Ovary (tissue), 9 donors: Measurements from ENCODE around the gene ANGPTL2. TPM values are rescaled to one million over a fixed set of nuclear protein-coding genes. Genes with fewer than 3 reads are reported as not detected.
A peak's percentile ranks its signal among the peaks of the same experiment; 100 is the strongest.

ENCODE experiments used
- DNase-seq, 5 donors: peaks; one replicate each; pipeline ENCODE4 v3.0.0-alpha.2; 2019 to 2020
- H3K27ac ChIP-seq, 2 donors: fragments of 200-600 bp; one replicate each; pipeline versions ENCODE4 v1.5.1 to v1.8.0; 2019 to 2022
- H3K27me3 ChIP-seq: fragments of 200-600 bp; one replicate; pipeline ENCODE4 v1.8.0; 2022
- H3K36me3 ChIP-seq: fragments of 200-600 bp; sonication (generic); one replicate; pipeline ENCODE4 v1.5.1; 2019
- H3K4me1 ChIP-seq: one replicate; pipeline ENCODE4 v1.8.1; 2013; ENCODE audit warnings: mild to moderate bottlenecking, moderate library complexity; ENCODE audit not compliant: insufficient read depth
- H3K4me3 ChIP-seq: fragments of 200-600 bp; sonication (generic); one replicate; pipeline ENCODE4 v1.5.1; 2017
- H3K9me3 ChIP-seq, 2 donors: fragments of 200-600 bp in 1 of 2; sonication (generic) in 1 of 2; one replicate each; pipeline versions ENCODE4 v1.5.1 to v1.8.1; 2013 to 2019; ENCODE audit warnings: mild to moderate bottlenecking in 1 of 2, moderate library complexity in 1 of 2
- EP300 ChIP-seq: sonication (generic); formaldehyde crosslinking; IDR thresholded peaks from one replicate; pipeline ENCODE4 v1.6.1; 2017; ENCODE audit warnings: antibody characterized with exemption
- POLR2A ChIP-seq: fragments of 450-650 bp; IDR thresholded peaks from one replicate; pipeline ENCODE4 v1.6.1; 2017; ENCODE audit warnings: antibody characterized with exemption, mild to moderate bottlenecking, moderate library complexity
- WGBS, 3 donors: extraction: QIAGEN DNeasy Blood & Tissue Kit in 1 of 3; methylation state at CpG; one replicate each; pipeline versions ENCODE4 v1.1.5 to v1.1.7; 2013 to 2017; 5-methylcytosine and 5-hydroxymethylcytosine counted together
- intact Hi-C, 4 donors: fragments of 100-400 bp; cut with DNase I; formaldehyde crosslinking; loops; one replicate each; pipeline versions ENCODE4 v1.11.0 to v1.15.1; 2022 to 2023
- polyA plus RNA-seq, 2 donors: library from polyadenylated mRNA; stranded (reverse); fragments of 200-250 nt in 1 of 2; fragments of 350-450 nt in 1 of 2; fragmentation: Illumina TruSeq in 1 of 2; extraction: RNeasy Lipid Tissue Mini Kit (QIAGEN cat#74804) in 1 of 2; gene quantifications; one replicate each; pipeline ENCODE4 v1.2.3, GENCODE V29; 2013 to 2014
- total RNA-seq, 7 donors: library from RNA; depleted of rRNA in 2 of 7; stranded (reverse); fragments of >200 nt in 2 of 7; fragmentation: NEBNext Ultra II Directional in 3 of 7; extraction: Animal tissue kit (Norgen Biotek cat#: 25700) in 3 of 7; gene quantifications; one replicate each; pipeline versions ENCODE4 v1.1.0 to v1.2.4, GENCODE V29; 2016 to 2023
- TF ChIP-seq, protein P1 (sequence below), 3 donors: fragments of 450-650 bp in 2 of 3; fragments of 200-600 bp in 1 of 3; IDR thresholded peaks; one replicate each; pipeline versions ENCODE4 v1.5.1 to v1.8.0; 2016 to 2022; ENCODE audit warnings: antibody characterized with exemption in 3 of 3, mild to moderate bottlenecking in 1 of 3
- donor health status: DM: no; HTN: no; CAD: no; lungs with moderate emphysema.
- donor health status: DM: no; HTN: no; CAD: no.
- donor health status: Bipolar disorder and iron deficiency.
- donor health status: DM: yes; HTN: yes; CAD: no.
- donor health status: DM: no; HTN: no; CAD: no.
- donor health status: DM: yes; HTN: yes; CAD: no.

ANGPTL2 gene
- total and polyA plus RNA-seq, 9 donors = 9.8 to 114 (median 64.1) TPM

DNA sequence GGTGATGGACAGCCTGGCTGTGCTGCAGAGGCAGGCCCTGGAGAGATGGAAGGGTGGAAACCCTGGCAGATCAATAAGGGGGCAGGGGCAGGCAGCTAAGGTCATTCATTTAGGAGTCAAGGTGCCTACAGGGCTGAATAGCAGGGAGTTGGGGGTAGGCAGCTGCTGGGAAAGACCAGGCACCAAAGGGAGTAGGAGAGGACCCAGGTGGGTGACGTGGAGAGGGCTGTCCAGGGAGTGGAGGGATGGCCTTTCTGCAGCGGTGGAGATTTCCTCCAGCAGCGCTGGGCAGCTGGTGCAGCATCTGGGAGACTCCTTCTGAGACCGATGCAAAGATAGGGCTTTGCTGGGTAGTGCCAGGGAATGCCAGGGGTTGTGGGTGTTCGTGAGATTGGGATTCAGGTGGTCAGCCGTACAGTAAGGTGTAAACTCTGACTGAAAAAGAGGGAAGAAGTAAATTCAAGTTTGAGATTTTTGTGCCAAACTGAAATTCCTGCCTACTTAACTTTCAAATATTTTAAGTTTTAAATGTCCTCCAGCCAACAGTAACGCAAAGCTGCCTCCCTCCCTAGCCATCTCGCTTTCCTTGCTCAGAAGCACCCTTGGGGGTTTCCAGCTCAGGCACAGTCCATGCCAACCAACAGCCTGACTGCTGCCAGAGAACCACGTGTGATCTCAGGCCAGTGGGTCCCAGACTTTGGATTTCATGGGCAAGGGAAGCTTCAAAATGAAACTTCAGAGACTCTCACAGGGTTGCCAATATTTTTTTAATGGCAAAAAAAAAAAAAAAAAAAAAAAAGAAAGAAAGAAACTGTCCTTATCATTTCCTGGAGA, 18.6 kb upstream of the ANGPTL2 start:
- intact Hi-C loops = no loop called here
- no peak overlapping the region for H3K27ac ChIP-seq
- TF ChIP-seq, protein P1, sequence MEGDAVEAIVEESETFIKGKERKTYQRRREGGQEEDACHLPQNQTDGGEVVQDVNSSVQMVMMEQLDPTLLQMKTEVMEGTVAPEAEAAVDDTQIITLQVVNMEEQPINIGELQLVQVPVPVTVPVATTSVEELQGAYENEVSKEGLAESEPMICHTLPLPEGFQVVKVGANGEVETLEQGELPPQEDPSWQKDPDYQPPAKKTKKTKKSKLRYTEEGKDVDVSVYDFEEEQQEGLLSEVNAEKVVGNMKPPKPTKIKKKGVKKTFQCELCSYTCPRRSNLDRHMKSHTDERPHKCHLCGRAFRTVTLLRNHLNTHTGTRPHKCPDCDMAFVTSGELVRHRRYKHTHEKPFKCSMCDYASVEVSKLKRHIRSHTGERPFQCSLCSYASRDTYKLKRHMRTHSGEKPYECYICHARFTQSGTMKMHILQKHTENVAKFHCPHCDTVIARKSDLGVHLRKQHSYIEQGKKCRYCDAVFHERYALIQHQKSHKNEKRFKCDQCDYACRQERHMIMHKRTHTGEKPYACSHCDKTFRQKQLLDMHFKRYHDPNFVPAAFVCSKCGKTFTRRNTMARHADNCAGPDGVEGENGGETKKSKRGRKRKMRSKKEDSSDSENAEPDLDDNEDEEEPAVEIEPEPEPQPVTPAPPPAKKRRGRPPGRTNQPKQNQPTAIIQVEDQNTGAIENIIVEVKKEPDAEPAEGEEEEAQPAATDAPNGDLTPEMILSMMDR (IDR thresholded peaks at IDR 0.05) = no peak
- TF ChIP-seq POLR2A = no peak
- no peak for TF ChIP-seq EP300
- H3K4me3 ChIP-seq = no peak overlapping the region
- no peaks in the 10 kb centered on the region for H3K9me3 ChIP-seq
- no peaks in the 10 kb centered on the region for H3K36me3 ChIP-seq
- WGBS, 3 donors = 41 to 56% (median 44%) methylated on average over 9 of the region's 9 CpGs
- no peaks in the 10 kb centered on the region for H3K27me3 ChIP-seq
- peak; percentile 11 to 37 (median 21) for DNase-seq
- H3K4me1 ChIP-seq = peaks cover 7% of the 10 kb centered on the region

DNA sequence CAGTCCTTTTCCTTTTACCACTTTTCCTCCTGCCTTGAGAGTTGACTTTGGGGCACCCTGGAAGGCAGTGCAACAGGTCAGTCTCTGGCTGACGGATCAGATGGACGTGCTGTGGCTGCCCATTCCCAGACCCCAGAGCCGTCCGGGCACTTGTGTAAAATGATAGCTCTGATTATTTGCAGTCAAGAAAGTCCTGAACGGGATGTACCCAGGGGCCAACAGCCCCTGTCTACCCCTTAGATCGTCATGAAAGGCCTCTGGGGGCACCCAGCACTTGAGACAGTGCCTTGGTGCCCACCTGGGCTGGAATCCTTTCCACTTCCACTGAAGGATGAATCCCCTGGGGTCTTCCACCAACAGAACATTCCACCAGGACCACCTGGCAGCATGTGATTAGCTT, 17.7 kb upstream of the ANGPTL2 start:
- no peaks in the 10 kb centered on the region for H3K9me3 ChIP-seq
- H3K36me3 ChIP-seq = no peaks in the 10 kb centered on the region
- H3K27me3 ChIP-seq = no peaks in the 10 kb centered on the region
- peaks cover 8% of the 10 kb centered on the region for H3K4me1 ChIP-seq
- no peak overlapping the region for H3K27ac ChIP-seq
- WGBS, 3 donors = 95% methylated on average over 6 of the region's 6 CpGs
- TF ChIP-seq, protein P1 (IDR thresholded peaks at IDR 0.05) = no peak
- TF ChIP-seq EP300 = no peak
- TF ChIP-seq POLR2A = no peak
- H3K4me3 ChIP-seq = no peak overlapping the region
- peak; percentile 2 to 24 (median 12) for DNase-seq
- intact Hi-C loops = no loop called here

DNA sequence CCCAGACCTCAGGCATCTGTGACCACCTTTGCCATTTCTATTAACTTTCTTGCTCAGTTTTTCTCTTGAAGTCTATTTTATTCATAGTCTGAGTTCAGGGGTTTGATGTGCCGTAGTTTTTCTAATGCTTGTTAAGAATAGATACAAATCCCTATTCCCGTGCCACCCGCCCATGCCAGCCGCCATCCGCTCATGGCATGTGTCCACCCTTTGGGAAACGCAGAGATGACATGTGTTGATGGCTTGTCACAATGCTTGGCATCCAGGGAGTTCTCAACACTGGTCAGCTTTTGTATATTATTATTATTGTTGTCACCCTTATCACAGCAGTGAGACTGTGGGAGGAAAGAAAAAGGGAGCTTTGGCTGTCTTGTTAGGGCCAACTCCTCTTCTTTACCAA, 17.3 kb upstream of the ANGPTL2 start:
- Histone ChIP-seq H3K4me1 (peaks cover 7% of the 10 kb centered on the region), H3K9me3 (no peaks in the 10 kb centered on the region), H3K27me3 (no peaks in the 10 kb centered on the region), H3K36me3 (no peaks in the 10 kb centered on the region), H3K27ac (no peak overlapping the region), H3K4me3 (no peak overlapping the region)
- DNase-seq = peak in 4 of 5 donors; percentile 1 to 15 (median 13)
- WGBS, 3 donors = 93 to 95% (median 93%) methylated on average over 6 of the region's 6 CpGs
- intact Hi-C loops = loop anchor here in 1 of 4 donors (5.0 kb wide), 1 partner anchor 43 kb away; no protein-coding TSS in a partner anchor
- TF ChIP-seq, protein P1 (IDR thresholded peaks at IDR 0.05) = no peak
- TF ChIP-seq POLR2A (no peak), EP300 (no peak)

DNA sequence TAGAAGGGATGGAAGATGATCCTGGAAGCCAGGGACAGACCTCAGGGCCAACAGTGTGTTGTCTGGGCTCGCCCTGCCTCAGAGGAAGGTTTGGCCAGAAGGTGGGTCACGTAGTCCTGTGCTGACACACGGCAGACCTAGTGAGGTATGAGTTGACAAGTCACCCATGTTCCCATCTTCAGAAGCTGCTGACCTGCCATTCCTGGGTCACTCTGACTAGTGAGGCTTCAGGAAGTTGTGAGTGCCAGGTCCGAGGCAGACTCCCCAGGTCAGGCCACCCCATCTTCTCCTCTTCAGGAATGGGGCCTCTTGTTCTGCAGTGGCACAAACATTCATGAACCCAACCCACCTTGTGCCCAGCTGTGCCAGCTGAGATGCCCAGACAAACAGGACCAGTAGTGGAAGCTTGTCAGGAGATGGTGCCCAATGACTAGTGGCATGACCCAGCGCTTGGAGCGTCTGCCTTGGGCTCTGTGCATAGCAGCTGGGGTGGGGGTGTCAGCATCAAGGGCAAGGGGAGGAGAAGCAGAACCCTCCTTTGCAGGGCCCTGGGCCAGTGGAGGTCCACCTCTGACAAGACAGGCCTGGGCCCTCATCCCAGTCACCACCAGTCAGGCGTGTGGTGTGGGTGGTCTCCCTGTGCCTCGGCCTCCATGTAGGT, 16.8 kb upstream of the ANGPTL2 start:
- no peaks in the 10 kb centered on the region for H3K27me3 ChIP-seq
- H3K36me3 ChIP-seq = no peaks in the 10 kb centered on the region
- H3K4me3 ChIP-seq = no peak overlapping the region
- WGBS, 3 donors = 90 to 94% (median 93%) methylated on average over 7 to 8 of the region's 8 CpGs
- intact Hi-C loops = loop anchor here in 1 of 4 donors (5.0 kb wide), 1 partner anchor 43 kb away; no protein-coding TSS in a partner anchor
- peaks cover 7% of the 10 kb centered on the region for H3K4me1 ChIP-seq
- TF ChIP-seq EP300 = no peak
- TF ChIP-seq, protein P1 (IDR thresholded peaks at IDR 0.05) = no peak
- TF ChIP-seq POLR2A = no peak
- H3K9me3 ChIP-seq = no peaks in the 10 kb centered on the region
- no peak overlapping the region for H3K27ac ChIP-seq
- DNase-seq = peak in 4 of 5 donors; percentile 7 to 18 (median 16)
